Neuronal stem cell (in vitro differentiated cells): Measurements from ENCODE around the gene IDH3G.
A peak's percentile ranks its signal among the peaks of the same experiment; 100 is the strongest.

Experiments used
- DNase-seq: peaks from one replicate; pipeline ENCODE4 v3.0.0-alpha.2; 2013; ENCODE audit warnings: low spot score
- H2AFZ ChIP-seq: one replicate; pipeline ENCODE4 v1.6.1; 2013; ENCODE audit warnings: mild to moderate bottlenecking, low read length, inconsistent platforms
- H2AK5ac ChIP-seq: 2 replicates; pipeline ENCODE4 v1.6.1; 2013; ENCODE audit warnings: low read depth, mild to moderate bottlenecking, inconsistent platforms, low read length, moderate library complexity, mixed read lengths
- H2BK120ac ChIP-seq: 2 replicates; pipeline ENCODE4 v1.6.1; 2013; ENCODE audit warnings: low read depth, mild to moderate bottlenecking, inconsistent platforms, low read length, moderate library complexity, mixed read lengths
- H2BK12ac ChIP-seq: one replicate; pipeline ENCODE4 v1.6.1; 2013; ENCODE audit warnings: low read length, inconsistent platforms
- H2BK15ac ChIP-seq: 2 replicates; pipeline ENCODE4 v1.6.1; 2013; ENCODE audit warnings: mild to moderate bottlenecking, low read length, inconsistent platforms, mixed read lengths
- H2BK5ac ChIP-seq: one replicate; pipeline ENCODE4 v1.6.1; 2013; ENCODE audit warnings: inconsistent platforms, mild to moderate bottlenecking, low read length, moderate library complexity
- H3K14ac ChIP-seq: one replicate; pipeline ENCODE4 v1.6.1; 2013; ENCODE audit warnings: low read length, inconsistent platforms
- H3K18ac ChIP-seq: 2 replicates; pipeline ENCODE4 v1.6.1; 2013; ENCODE audit warnings: low read length, inconsistent platforms
- H3K23ac ChIP-seq: 2 replicates; pipeline ENCODE4 v1.6.1; 2013; ENCODE audit warnings: low read depth, mild to moderate bottlenecking, mixed read lengths, low read length, inconsistent platforms; ENCODE audit not compliant: poor library complexity
- H3K27ac ChIP-seq: replicated peaks from 3 replicates; pipeline ENCODE4 v1.5.1; 2013; ENCODE audit warnings: low read length, inconsistent platforms
- H3K27me3 ChIP-seq, 3 experiments: 2 replicates each; pipeline ENCODE4 v1.6.1; 2013; ENCODE audit warnings: low read length in 3 of 3, mild to moderate bottlenecking in 2 of 3, inconsistent platforms in 1 of 3, low read depth in 1 of 3, mixed read lengths in 1 of 3, moderate library complexity in 1 of 3; ENCODE audit not compliant: control insufficient read depth in 3 of 3, insufficient read depth in 3 of 3
- H3K36me3 ChIP-seq, 2 donors: replicated peaks in 1 of 2; 2 replicates each; pipeline ENCODE4 v1.6.1; 2013; ENCODE audit warnings: low read length in 2 of 2; ENCODE audit not compliant: control insufficient read depth in 2 of 2, insufficient read depth in 2 of 2
- H3K4ac ChIP-seq: 2 replicates; pipeline ENCODE4 v1.6.1; 2013; ENCODE audit warnings: inconsistent platforms, mild to moderate bottlenecking, low read length, moderate library complexity
- H3K4me1 ChIP-seq, 2 donors: 1 replicate in 1 of 2; 2 replicates in 1 of 2; pipeline ENCODE4 v1.6.1; 2013; ENCODE audit warnings: low read length in 2 of 2, low read depth in 1 of 2; ENCODE audit not compliant: control insufficient read depth in 2 of 2, insufficient read depth in 1 of 2
- H3K4me2 ChIP-seq: one replicate; pipeline ENCODE4 v1.6.1; 2013; ENCODE audit warnings: mild to moderate bottlenecking, low read length, inconsistent platforms; ENCODE audit not compliant: insufficient read depth, poor library complexity, severe bottlenecking
- H3K4me3 ChIP-seq, 2 donors: 2 replicates each; pipeline ENCODE4 v1.5.1; 2013; ENCODE audit warnings: low read length in 2 of 2, mild to moderate bottlenecking in 2 of 2, inconsistent platforms in 1 of 2, moderate library complexity in 1 of 2
- H3K79me1 ChIP-seq: one replicate; pipeline ENCODE4 v1.6.1; 2013; ENCODE audit warnings: low read depth, mild to moderate bottlenecking, inconsistent platforms, low read length, moderate library complexity
- H3K9ac ChIP-seq: one replicate; pipeline ENCODE4 v1.6.1; 2013; ENCODE audit warnings: mild to moderate bottlenecking, low read depth, low read length, inconsistent platforms; ENCODE audit not compliant: poor library complexity
- H3K9me3 ChIP-seq, 2 donors: replicated peaks in 1 of 2; 2 replicates each; pipeline versions ENCODE3 to v1.6.1; 2013; ENCODE audit warnings: low read length in 2 of 2, mild to moderate bottlenecking in 2 of 2, inconsistent platforms in 1 of 2, low read depth in 1 of 2, mixed read lengths in 1 of 2, moderate library complexity in 1 of 2; ENCODE audit not compliant: control insufficient read depth in 2 of 2, insufficient read depth in 1 of 2
- H4K8ac ChIP-seq: one replicate; pipeline ENCODE4 v1.6.1; 2013; ENCODE audit warnings: low read depth, mild to moderate bottlenecking, inconsistent platforms, low read length, moderate library complexity
- H4K91ac ChIP-seq: one replicate; pipeline ENCODE4 v1.6.1; 2013; ENCODE audit warnings: low read length, low read depth, mild to moderate bottlenecking, inconsistent platforms; ENCODE audit not compliant: poor library complexity
- WGBS, 2 donors: extraction: QIAGEN DNeasy Blood & Tissue Kit; methylation state at CpG; one replicate each; pipeline ENCODE4 v1.1.7; 2013; ENCODE audit warnings: missing lambda C conversion rate in 2 of 2, mixed read lengths in 1 of 2; ENCODE audit not compliant: insufficient read length in 2 of 2, insufficient replicate concordance in 1 of 2; ENCODE audit errors: extremely low coverage in 2 of 2; 5-methylcytosine and 5-hydroxymethylcytosine counted together

The IDH3G gene

GRCh38 chrX:153779891-153780677, 14.1 kb downstream of the IDH3G start:
- no peak for DNase-seq
- H3K18ac ChIP-seq, result no peak overlapping the region
- peaks cover 0 to 1% of the 10 kb centered on the region in 2 donors for H3K4me1 ChIP-seq
- H3K79me1 ChIP-seq, result no peaks in the 10 kb centered on the region
- no peak overlapping the region for H3K9ac ChIP-seq
- H3K4me3 ChIP-seq, result no peak overlapping the region
- H3K23ac ChIP-seq, result no peak overlapping the region
- H2AFZ ChIP-seq, result no peak overlapping the region
- no CpG with 5 or more reads among the region's 18 CpGs for WGBS, 2 donors
- no peaks in the 10 kb centered on the region for H3K9me3 ChIP-seq
- H3K36me3 ChIP-seq, result peaks cover 0 to 4% of the 10 kb centered on the region in 2 donors
- H3K27me3 ChIP-seq, result no peaks in the 10 kb centered on the region
- H3K27ac ChIP-seq, result no peak overlapping the region
- H2BK12ac ChIP-seq, result no peak overlapping the region
- H3K4ac ChIP-seq, result no peak overlapping the region
- peak overlapping the region; percentile 17 for H4K8ac ChIP-seq
- no peak overlapping the region for H2BK120ac ChIP-seq
- no peak overlapping the region for H3K4me2 ChIP-seq
- H4K91ac ChIP-seq, result no peak overlapping the region
- no peak overlapping the region for H2BK5ac ChIP-seq
- H3K14ac ChIP-seq, result no peak overlapping the region
- H2BK15ac ChIP-seq, result no peak overlapping the region
- H2AK5ac ChIP-seq, result peak overlapping the region; percentile 63

- H2BK120ac ChIP-seq, result no peak overlapping the region
- DNase-seq, result no peak
- no CpG with 5 or more reads among the region's 16 CpGs for WGBS, 2 donors
- no peak overlapping the region for H3K4me2 ChIP-seq
- H3K27ac ChIP-seq, result no peak overlapping the region
- no peak overlapping the region for H3K18ac ChIP-seq
- no peak overlapping the region for H3K9ac ChIP-seq
- no peak overlapping the region for H4K91ac ChIP-seq
- no peak overlapping the region for H3K4ac ChIP-seq
- H4K8ac ChIP-seq, result no peak overlapping the region
- no peak overlapping the region for H2BK12ac ChIP-seq
- H2AFZ ChIP-seq, result no peak overlapping the region
- no peak overlapping the region for H2BK5ac ChIP-seq
- H3K27me3 ChIP-seq, result no peaks in the 10 kb centered on the region
- no peak overlapping the region for H3K4me3 ChIP-seq
- H3K36me3 ChIP-seq, result peaks cover 0 to 3% of the 10 kb centered on the region in 2 donors
- peaks cover 0 to 1% of the 10 kb centered on the region in 2 donors for H3K4me1 ChIP-seq
- no peak overlapping the region for H3K23ac ChIP-seq
- H3K79me1 ChIP-seq, result no peaks in the 10 kb centered on the region
- H2AK5ac ChIP-seq, result no peak overlapping the region
- H2BK15ac ChIP-seq, result no peak overlapping the region
- H3K9me3 ChIP-seq, result no peaks in the 10 kb centered on the region
- no peak overlapping the region for H3K14ac ChIP-seq
Observed at GRCh38 chrX:153778684-153779101, 15.5 kb downstream of the IDH3G start.

DNA sequence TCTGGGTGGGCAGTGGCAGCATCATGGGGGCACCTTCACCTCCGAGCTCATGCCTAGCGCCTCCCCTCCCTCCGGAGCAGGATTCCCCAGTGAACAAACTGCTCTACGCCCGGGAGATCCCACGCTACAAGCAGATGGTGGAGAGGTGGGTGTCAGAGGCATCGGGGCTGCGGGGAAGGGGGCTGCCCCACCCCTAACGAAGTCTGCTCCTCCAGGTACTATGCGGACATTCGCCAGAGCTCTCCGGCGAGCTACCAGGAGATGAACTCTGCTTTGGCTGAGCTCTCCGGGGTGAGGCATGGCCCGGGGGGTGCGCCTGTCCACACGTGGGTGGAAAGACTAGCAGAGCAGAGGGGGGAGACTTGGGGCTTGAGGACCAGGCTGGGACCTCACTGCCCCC, 16.0 kb downstream of the IDH3G start:
- H2BK120ac ChIP-seq, result no peak overlapping the region
- H3K27me3 ChIP-seq, result no peaks in the 10 kb centered on the region
- H3K9ac ChIP-seq, result no peak overlapping the region
- H3K9me3 ChIP-seq, result no peaks in the 10 kb centered on the region
- no peak overlapping the region for H2AFZ ChIP-seq
- H3K4me3 ChIP-seq, result no peak overlapping the region
- no peak overlapping the region for H3K14ac ChIP-seq
- H4K91ac ChIP-seq, result no peak overlapping the region
- no peak overlapping the region for H2BK15ac ChIP-seq
- H3K4me1 ChIP-seq, result peaks cover 0 to 1% of the 10 kb centered on the region in 2 donors
- H2BK5ac ChIP-seq, result no peak overlapping the region
- H3K4ac ChIP-seq, result no peak overlapping the region
- H3K27ac ChIP-seq, result no peak overlapping the region
- no peak overlapping the region for H2AK5ac ChIP-seq
- no peaks in the 10 kb centered on the region for H3K79me1 ChIP-seq
- H4K8ac ChIP-seq, result no peak overlapping the region
- H3K18ac ChIP-seq, result no peak overlapping the region
- no peak overlapping the region for H2BK12ac ChIP-seq
- no peaks in the 10 kb centered on the region for H3K36me3 ChIP-seq
- WGBS, 2 donors, result no CpG with 5 or more reads among the region's 17 CpGs
- H3K4me2 ChIP-seq, result no peak overlapping the region
- H3K23ac ChIP-seq, result no peak overlapping the region
- no peak for DNase-seq

- Histone ChIP-seq H2AFZ (no peak overlapping the region), H3K14ac (no peak overlapping the region), H2BK120ac (no peak overlapping the region), H3K4me2 (no peak overlapping the region), H4K8ac (no peak overlapping the region), H2BK12ac (no peak overlapping the region), H2BK15ac (no peak overlapping the region), H3K79me1 (no peaks in the 10 kb centered on the region), H3K36me3 (no peaks in the 10 kb centered on the region), H3K27me3 (no peaks in the 10 kb centered on the region), H3K9ac (no peak overlapping the region), H3K4me3 (no peak overlapping the region), H3K4ac (no peak overlapping the region), H3K4me1 (peaks cover 0 to 1% of the 10 kb centered on the region in 2 donors), H4K91ac (no peak overlapping the region), H2BK5ac (no peak overlapping the region), H3K9me3 (no peaks in the 10 kb centered on the region), H3K18ac (no peak overlapping the region), H3K27ac (no peak overlapping the region), H2AK5ac (no peak overlapping the region), H3K23ac (no peak overlapping the region)
- DNase-seq, result no peak
- WGBS, 2 donors, result no CpG with 5 or more reads among the region's 34 CpGs
Observed at GRCh38 chrX:153777261-153778090, 16.7 kb downstream of the IDH3G start.
